HG03457 (cell line): ENCODE measurements around the gene LTO1.
"Not testable (repeated sequence)": the region's sequence is repeated elsewhere in the genome, so short reads cannot be mapped to it uniquely, and the experiment has no call there.

Experiments
- ATAC-seq: cut with Tn5 transposase; IDR thresholded peaks from one replicate; pipeline ENCODE4 v1.9.1; 2021; ENCODE audit warnings: moderate number of reproducible peaks; ENCODE audit not compliant: unreplicated experiment

LTO1 gene

DNA sequence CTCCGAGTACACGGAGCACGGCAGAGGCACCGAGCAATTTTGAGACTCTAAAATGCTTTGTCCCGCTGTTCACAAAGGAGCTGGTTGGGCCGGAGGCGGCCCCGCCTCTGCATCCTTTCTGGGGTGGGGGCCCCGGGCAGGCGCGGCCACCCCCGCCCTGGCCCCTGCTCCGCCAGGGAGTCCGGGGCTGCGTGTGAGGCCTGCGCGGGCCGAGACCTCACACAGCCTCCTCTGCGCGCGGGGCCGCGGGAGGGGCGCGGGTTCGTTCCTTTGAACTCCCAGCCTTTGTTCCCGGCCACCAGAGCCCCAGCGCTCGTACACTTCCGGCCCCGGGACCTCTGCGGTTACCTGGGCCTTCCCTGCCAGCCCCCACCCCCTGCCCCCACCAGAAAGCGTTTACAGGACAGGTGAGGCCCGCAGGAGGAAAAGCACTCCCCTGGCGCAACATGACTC lies 27.1 kb upstream of the LTO1 start:
- ATAC-seq = no peak

DNA sequence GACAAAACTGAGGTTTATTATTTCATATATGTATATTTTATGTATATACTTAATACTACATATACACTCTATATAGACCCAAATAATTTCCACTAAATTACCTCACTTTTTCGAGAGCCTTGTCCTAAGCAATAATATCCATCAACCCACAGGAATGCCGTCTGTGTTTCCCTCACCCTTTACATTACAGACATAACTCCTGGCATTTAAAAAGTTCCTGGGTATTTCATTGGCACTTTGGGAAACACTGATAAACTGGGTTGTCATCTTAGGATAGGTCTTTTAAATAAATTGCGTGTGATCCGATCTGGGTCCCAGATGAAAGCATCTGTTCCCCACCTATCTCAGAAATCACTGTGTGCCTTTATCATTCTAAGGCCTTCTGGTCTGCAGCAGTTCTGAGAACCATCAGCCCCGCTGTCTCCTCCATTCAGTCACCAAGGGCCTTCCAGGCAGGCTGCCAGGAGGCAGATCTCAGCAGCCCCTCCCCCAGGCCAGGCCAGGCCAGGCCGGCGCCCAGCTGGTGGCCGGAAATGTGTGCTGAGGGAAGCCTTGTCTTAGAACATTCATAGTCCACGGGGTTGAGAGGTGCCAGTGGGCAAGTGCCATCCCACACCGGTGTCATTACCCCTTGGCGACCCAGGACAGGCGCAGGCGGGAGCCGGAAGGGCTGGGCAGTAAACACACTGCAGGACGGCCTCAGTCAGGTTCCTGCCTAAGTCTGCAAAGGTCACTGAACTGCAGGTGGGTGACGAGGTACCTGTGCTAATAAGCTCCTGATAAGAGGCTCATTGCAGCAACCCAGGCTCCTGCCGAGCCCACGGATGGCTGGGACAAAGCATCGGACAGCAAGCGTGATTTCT lies 25.4 kb upstream of the LTO1 start:
- no peak for ATAC-seq

DNA sequence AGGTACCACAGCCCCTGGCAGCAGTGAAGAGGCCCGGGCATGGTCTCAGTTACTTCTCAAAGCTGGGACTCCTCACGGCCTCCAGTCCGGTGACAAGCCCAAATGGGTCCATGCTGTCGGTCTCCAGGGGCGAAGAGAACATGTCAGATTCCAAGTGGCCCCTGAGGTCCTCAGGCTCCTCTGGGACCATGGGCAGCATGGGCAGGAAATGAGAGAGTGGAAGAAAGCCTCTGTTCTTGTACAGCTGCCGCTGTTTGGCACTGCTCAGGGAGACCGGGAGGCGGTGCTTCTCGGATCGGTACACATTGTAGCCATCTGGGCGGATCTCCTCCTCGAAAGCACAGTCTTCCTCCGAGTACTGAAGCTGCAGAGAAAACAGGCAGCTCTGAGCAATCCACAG lies 24.1 kb upstream of the LTO1 start:
- ATAC-seq = no peak

DNA sequence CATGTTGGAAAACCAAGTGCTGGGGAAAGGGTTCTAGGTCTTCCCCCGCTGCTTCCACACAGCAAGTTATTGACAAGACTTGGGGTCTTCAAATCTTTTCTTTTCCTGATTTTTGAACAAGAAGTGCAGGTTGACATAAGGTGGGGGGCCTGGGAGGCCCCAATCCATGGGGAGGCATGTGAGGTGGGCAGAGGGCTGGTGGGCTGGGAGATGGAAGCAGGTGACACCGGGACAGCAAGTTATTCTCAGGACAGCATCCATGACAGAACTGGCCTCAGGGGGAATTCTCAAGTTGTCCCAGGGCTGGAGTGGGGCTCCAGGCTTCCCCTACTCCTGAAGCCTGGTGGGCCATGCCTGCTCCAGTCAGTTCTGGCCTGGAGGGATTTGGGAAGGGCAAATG lies 23.2 kb upstream of the LTO1 start:
- no peak for ATAC-seq

DNA sequence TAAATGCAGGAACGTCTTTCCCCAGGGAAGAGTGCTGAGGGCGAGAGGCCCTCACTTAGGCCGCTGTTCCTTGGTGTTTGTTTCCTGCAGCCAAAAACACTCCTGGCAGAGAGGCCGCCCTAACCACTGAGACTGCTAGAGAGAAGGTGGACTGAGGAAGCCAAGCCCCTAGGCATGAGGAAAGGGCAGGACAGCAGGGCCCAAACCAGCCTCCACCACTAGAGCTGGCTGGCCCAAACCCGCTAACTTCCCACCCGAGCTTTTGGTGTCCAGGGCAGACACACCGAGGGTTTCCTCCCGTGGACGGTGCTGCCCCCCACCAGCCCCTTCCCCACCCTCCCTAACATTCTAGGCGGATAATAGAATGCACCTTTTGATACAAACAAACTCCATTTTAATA lies 22.7 kb upstream of the LTO1 start:
- no peak for ATAC-seq

DNA sequence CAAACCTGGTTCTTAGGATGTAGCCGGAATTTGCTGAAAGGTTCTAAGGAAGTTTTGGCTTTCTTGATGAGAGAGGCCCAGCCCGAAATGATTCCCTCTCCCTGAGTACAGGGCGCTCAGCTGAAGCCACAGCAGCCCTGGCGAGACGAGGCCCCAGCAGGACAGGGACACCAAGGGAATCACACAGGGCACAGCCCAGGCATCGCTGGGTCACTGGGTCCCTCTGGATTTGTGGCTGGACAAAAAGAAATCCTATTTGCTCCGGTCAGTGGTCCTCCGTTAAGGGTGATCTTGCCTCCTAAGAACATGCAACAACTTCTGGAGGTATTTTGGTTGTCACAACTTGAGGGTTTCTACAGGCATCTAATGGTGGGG lies 22.3 kb upstream of the LTO1 start:
- ATAC-seq = no peak

DNA sequence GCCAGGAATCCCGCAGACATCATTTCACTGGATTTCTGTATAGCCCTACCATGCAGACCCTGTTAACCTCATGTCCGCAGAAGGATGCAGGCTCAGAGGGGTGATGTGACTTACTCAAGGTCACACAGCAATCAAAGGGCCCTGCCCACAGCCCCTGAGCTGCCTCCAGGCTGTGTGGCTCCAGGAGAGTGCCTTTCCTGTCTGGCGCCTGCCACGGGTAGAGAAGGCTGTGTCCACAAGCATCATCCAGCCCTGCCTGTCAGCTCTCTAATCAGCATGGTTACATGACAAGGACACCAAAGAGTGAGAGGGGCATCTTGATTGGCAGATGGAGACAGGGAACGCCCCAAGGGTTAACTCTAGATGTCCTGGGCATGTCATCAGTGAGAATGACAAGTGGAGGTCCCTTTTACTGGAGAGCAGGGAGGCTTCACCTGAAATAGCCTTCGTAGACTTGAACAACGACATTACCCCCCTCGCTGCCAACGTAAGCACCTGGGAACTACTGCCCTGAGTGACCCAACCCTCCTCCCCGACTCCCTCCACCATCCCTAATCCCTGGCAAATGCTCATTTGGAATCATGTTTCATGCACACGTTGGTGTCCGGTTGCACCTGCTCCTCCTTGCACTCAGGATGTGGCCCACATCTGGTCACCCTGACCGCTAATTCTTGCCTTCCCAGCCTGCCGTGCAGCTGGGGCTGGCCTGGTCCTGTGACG lies 21.8 kb upstream of the LTO1 start:
- no peak for ATAC-seq

DNA sequence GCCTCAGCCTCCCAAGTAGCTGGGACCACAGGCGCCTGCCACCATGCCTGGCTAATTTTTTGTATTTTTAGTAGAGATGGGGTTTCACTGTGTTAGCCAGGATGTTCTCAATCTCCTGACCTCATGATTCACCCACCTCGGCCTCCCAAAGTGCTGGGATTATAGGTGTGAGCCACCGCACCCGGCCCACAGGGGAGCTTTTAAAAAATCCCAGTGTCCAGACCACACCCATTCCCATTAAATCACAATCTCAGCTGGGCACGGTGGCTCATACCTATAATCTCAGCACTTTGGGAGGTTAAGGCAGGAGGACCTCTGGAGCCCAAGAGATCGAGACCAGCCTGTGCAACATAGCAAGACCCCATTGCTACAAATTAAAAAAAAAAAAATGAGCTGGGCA lies 20.8 kb upstream of the LTO1 start:
- ATAC-seq = not testable (repeated sequence)

DNA sequence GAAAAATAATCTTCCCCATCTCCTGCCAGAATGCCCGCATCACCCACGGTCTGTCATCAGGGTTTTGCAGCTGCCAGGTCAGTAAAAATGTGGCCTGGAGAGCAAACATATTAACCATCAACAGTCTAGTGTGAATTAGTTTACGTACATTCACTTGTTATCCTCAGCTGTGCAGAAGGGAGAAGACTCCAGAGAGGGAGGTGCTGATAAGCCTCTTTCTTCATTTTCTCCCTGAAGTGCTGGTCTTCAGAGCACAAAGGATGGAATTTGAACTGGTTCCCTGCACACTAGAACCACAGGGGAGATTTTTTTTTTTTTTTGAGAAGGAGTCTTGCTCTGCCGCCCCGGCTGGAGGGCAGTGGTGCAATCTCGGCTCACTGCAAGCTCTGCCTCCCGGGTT lies 20.4 kb upstream of the LTO1 start:
- ATAC-seq = no peak

DNA sequence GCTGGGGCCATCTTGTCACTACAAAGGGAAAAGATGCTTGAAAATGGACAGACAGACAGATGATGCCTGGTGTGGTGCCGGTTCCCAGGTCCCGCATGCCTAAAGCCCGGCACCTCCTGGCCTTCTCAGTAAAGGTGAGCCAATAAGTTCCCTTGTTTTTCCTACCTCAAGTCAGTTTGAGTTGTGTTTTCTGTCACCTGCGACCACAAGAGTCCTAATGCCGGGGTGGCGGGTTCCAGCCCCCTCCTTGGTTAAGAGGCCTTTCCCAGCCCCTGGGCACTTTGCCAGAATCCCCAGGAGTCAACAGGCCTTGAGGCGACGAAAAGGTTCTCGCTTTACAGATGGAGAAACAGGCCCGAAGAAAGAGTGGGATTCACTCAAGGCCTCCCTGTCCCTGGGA lies 19.6 kb upstream of the LTO1 start:
- ATAC-seq = no peak

DNA sequence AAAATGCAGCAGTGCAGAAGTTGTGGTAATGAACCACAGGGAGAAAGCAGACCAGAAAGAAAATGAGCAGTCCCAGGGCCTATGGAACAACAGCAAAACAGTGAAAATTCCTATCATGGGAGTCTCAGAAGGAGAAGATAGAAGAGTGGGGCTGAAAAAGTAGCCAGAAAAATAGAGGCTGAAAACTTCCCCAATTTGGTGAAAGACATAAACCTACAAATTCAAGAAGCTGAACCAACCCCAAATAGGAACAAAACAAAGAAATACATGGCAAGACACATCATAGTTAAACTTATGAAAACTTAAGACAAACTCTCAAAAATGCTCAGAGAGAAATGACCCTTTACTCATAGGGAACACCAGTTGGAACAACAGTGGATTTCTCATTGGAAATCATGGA lies 17.3 kb upstream of the LTO1 start:
- ATAC-seq = no peak

DNA sequence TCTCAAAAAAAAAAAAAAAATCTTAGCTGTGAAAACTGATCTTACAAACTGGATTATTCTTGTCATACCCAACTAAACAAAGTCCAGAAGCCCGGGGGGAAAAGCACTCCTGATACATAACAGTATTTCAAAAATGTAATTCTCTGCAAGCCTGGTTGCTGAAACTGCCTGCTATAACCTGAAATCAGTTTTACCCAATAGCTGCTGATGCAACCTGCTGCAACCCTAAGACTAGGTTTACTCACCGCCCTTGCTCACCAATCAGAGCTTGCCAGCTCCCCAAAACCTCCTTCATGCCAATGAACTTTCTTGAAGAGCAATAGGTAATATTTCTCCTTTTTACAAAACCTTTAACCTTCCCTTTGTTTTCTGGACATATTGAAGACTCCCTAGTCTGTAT lies 16.3 kb upstream of the LTO1 start:
- ATAC-seq = no peak

DNA sequence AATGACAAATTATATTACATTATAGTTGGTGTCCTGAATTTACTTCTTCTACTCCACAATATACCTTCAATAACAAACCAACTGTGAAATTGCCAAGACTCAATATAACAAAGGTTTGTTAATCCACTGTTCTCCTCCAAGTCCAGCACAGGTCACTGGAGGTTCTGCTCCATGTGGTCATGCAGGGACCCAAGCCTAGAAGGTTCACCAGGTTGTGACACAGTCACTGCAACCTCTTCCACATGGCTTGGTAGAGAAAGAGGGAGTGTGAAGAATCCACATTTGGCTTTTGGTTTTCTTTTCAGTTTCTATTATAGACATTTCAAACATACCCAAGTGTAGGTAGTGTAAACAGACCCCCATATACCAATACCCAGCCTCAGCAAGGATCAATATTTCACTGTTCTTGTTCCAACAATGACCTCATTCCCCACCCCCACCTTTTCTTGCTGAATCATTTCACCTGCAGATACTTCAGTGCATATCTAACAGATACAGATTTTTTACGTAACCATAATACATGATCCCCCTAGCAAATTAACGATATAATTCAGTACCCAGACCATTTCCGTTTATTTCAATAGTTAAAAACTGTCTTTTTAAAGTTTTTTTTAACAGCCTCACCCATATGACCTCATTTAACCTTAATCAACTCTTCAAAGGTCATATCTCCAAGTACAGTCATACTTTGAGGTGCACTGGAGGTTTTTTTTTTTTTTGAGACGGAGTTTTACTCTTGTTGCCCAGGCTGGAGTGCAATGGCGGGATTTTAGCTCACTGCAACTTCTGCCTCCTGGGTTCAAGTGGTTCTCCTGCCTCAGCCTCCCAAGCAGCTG lies 14.5 kb upstream of the LTO1 start:
- no peak for ATAC-seq

DNA sequence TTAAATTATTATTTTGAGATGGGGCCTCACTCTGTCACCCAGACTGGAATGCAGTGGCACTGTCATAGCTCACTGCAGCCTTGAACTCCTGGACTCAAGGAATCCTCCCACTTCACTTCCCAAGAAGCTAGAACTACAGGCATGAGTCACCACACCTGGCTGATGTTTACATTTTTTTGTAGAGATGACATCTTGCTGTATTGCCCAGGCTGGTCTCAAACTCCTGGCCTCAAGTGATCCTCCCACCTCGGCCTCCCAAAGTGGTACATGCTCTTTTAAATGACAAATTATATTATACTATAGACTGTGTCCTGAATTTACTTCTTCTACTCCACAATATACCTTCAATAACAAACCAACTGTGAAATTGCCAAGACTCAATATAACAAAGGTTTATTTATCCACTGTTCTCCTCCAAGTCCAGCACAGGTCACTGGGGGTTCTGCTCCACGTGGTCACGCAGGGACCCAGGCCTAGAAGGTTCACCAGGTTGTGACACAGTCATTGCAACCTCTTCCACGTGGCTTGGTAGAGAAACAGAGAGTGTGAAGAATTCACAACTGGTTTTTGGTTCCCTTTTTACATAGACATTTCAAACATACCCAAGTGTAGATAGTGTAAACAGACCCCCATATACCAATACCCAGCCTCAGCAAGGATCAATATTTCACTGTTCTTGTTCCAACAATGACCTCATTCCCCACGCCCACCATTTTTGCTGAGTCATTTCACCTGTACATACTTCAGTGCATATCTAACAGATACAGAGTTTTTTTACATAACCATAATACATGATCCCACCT lies 13.0 kb upstream of the LTO1 start:
- not testable (repeated sequence) for ATAC-seq

DNA sequence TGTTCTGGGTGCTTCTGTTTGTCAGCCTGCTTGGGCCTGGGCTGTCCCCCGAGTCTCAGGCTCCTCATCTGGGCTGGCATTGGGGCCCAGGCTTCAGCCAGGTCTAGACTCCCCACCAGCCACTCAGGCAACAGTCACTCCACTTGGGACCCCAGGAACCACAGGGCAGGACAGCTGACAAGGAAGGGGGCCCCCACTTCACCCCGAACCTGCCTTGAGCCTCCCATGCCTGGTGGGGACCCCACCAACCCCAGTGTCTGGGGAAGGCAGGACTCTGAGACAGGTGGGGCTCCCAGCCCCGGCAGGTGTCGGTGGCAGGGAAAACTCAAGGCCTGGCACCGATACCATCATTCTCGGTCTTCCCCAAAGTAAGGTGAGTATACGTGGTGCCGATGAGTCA lies 11.7 kb upstream of the LTO1 start:
- no peak for ATAC-seq

DNA sequence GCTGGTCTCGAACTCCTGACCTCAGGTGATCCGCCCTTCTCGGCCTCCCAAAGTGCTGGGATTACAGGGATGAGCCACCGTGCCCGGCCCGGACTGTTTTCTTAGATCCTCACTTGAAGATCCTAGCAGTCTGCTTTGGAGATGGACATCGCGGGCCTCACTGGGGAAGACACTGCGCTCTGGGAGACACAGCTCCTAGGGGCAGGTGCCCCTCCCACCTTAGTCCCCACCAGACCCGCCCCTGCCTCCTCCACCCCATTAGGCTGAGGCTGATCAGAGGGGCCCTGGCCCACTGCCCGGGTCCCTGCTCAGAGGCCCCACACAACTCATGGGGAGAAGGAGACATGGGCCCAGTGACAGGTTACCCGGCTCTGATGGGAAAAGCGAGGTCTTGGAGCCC lies 11.3 kb upstream of the LTO1 start:
- ATAC-seq = no peak

DNA sequence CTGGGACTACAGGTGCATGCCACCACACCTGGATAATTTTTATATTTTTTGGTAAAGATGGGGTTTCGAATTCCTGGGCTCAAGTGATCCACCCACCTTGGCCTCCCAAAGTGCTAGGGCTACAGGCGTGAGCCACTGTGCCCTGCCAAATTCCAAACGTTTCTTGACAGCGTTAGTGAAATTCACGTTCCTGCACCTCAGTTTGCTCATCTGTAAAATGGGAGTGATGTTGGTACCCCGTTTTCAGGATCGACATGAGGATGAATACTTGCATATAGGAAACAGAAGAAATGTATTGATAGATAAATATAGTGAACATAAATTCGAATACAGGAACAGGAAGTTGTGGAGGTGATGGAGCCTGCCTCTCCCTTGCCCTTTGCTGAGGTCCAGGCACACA lies 10.2 kb upstream of the LTO1 start:
- ATAC-seq = no peak

DNA sequence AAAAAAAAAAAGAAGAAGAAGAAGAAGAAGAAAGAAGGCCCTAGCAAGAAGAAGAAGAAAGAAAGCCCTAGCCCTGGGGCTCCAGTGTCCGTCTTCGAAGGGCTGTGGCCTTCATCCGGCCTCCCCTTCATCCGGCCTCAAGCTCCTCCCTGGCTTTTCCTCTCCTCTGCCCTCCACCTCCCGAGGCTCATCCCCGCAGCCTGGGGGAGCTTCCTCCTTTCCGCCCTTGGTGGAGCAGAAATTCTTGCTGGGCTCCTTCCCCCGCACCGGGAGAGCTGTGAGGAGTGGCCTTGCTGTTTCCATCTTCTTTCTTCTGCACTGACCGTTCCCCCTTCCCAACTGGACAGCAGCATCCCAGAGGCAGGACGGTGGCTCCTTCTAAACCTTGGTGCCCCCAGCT lies 9.5 kb upstream of the LTO1 start:
- ATAC-seq = no peak

DNA sequence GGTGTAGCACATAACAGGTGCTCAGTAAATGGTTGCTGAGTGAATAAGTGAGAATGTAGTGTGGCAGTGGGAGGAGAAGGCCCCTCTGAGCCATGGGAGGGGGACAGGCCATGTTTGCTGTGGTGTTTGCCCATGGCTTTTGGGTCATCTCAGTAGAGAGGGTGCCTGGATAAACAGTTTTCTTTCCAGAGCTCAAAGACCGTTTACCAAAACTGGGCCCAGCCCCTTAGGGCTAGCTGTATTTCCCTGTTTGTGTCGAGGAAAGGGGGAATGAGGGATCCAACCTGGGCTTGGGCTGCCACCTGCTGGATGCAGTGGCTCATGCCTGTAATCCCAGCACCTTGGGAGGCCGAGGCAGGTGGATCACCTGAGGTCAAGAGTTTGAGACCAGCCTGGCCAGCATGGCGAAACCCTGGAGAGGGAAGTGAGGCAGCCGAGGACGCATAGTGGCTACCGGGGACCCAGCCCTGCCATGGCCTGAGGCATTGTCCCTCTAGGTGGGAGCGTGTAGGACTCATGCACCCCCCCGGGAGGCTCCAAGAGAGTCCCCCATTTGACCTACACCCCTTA lies 8.7 kb upstream of the LTO1 start:
- no peak for ATAC-seq

DNA sequence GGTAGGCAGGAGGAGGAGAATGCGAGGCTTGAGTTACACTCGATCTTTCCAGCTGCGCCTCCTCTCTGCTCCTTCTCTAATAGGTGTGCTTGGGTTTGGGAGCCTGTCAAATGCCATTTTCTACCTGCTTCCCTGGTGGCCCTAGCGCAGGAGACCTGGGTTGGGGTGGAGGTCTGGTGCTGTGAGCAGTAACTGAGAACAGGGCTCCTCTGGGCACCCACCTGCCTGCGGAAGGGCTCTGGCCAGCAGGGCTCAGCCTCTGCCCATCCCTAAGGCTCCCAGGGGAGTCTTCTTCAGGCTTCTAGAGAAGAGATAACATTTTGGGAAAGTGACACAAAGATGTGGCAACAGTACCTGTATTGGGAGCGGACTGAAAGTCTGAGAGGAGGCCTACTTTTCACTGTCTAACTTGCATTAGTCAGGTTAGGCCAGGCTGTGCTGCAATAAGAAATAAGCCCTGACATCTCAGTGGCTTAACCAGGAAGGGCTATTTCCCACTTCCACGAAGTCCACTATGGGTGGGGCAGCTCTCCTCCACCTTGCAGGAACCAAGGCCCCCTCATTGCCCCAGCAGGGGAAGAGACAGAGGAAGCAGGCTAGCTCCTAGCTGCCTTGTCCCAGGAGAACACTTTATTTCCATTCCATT lies 7.7 kb upstream of the LTO1 start:
- ATAC-seq = no peak
